NCI-H69 (cell line): Measurements from ENCODE around the gene DPP9.

Experiments
- DNase-seq: peaks from one replicate; lab custom pipeline; 2025; lab: John Stamatoyannopoulos, UW

The DPP9 gene

GRCh38 chr19:4709440-4710280 lies 14.0 kb downstream of the DPP9 start:
- DNase-seq = no peak

- DNase-seq = no peak
Measured at GRCh38 chr19:4707956-4708650, 15.5 kb downstream of the DPP9 start.

- no peak for DNase-seq
Measured at GRCh38 chr19:4707322-4707721, 16.3 kb downstream of the DPP9 start.

- no peak for DNase-seq
Measured at GRCh38 chr19:4705413-4706131, 18.1 kb downstream of the DPP9 start.

GRCh38 chr19:4704317-4704673 lies 19.3 kb downstream of the DPP9 start:
- DNase-seq = no peak

- no peak for DNase-seq
Measured at GRCh38 chr19:4703671-4704316, 19.8 kb downstream of the DPP9 start.

- DNase-seq = no peak
Measured at GRCh38 chr19:4702764-4703163, 20.9 kb downstream of the DPP9 start.

GRCh38 chr19:4701557-4701956 lies 22.1 kb downstream of the DPP9 start:
- no peak for DNase-seq

- no peak for DNase-seq
Measured at GRCh38 chr19:4700693-4700970, 23.0 kb downstream of the DPP9 start.

- DNase-seq = no peak
Measured at GRCh38 chr19:4699826-4700692, 23.6 kb downstream of the DPP9 start.

GRCh38 chr19:4697304-4697703 lies 26.3 kb downstream of the DPP9 start:
- no peak for DNase-seq

- no peak for DNase-seq
Measured at GRCh38 chr19:4695224-4695731, 28.4 kb downstream of the DPP9 start.

- peak; percentile 65 for DNase-seq
Measured at GRCh38 chr19:4694211-4694987, 29.2 kb downstream of the DPP9 start.

GRCh38 chr19:4693471-4694121 lies 30.0 kb downstream of the DPP9 start:
- DNase-seq = no peak

- DNase-seq = no peak
Measured at GRCh38 chr19:4693078-4693350, 30.6 kb downstream of the DPP9 start.

- DNase-seq = peak; percentile 35
Measured at GRCh38 chr19:4692251-4693077, 31.2 kb downstream of the DPP9 start.

GRCh38 chr19:4691373-4691772 lies 32.3 kb downstream of the DPP9 start:
- DNase-seq = no peak

- DNase-seq = no peak
Measured at GRCh38 chr19:4690361-4690760, 33.3 kb downstream of the DPP9 start.

GRCh38 chr19:4689403-4689802 lies 34.2 kb downstream of the DPP9 start:
- no peak for DNase-seq
